KMS-11 (cell line): Measurements from ENCODE around the gene ZNF22.

Experiments used
- H2AFZ ChIP-seq: fragments of 200-600 bp; sonication (generic); 2 replicates; pipeline ENCODE4 v1.6.1; 2016; ENCODE audit warnings: antibody characterized with exemption, mixed run types, low read depth
- H3K27ac ChIP-seq: fragments of 200-600 bp; sonication (generic); 2 replicates; pipeline ENCODE4 v1.6.1; 2016; ENCODE audit warnings: mild to moderate bottlenecking, mixed run types
- H3K27me3 ChIP-seq: fragments of 200-600 bp; sonication (generic); 2 replicates; pipeline ENCODE4 v1.6.1; 2017; ENCODE audit warnings: mild to moderate bottlenecking, low read depth, mixed run types, moderate library complexity; ENCODE audit not compliant: insufficient read depth
- H3K36me3 ChIP-seq: fragments of 200-600 bp; sonication (generic); 2 replicates; pipeline ENCODE4 v1.6.1; 2017; ENCODE audit warnings: mild to moderate bottlenecking, mixed run types; ENCODE audit not compliant: insufficient read depth
- H3K4me1 ChIP-seq: fragments of 200-600 bp; sonication (generic); 2 replicates; pipeline ENCODE4 v1.6.1; 2016; ENCODE audit warnings: mild to moderate bottlenecking, low read depth, mixed run types; ENCODE audit not compliant: poor library complexity, severe bottlenecking
- H3K4me2 ChIP-seq: fragments of 200-600 bp; sonication (generic); 2 replicates; pipeline ENCODE4 v1.7.0; 2016; ENCODE audit warnings: mild to moderate bottlenecking, mixed run types
- H3K4me3 ChIP-seq: fragments of 200-600 bp; sonication (generic); IDR thresholded peaks from 2 replicates; pipeline ENCODE4 v1.6.1; 2017; ENCODE audit warnings: low read depth, low read length, mixed read lengths; ENCODE audit not compliant: insufficient read depth
- H3K79me2 ChIP-seq: fragments of 200-600 bp; sonication (generic); 2 replicates; pipeline ENCODE4 v1.6.1; 2016; ENCODE audit warnings: low read depth, mixed run types; ENCODE audit not compliant: insufficient read depth
- H3K9ac ChIP-seq: fragments of 200-600 bp; sonication (generic); 2 replicates; pipeline ENCODE4 v1.6.1; 2016; ENCODE audit warnings: mild to moderate bottlenecking, mixed run types
- H4K20me1 ChIP-seq: fragments of 200-600 bp; sonication (generic); 2 replicates; pipeline ENCODE4 v1.6.1; 2016; ENCODE audit warnings: mild to moderate bottlenecking, mixed run types; ENCODE audit not compliant: insufficient read depth
- TF ChIP-seq, protein P1 (sequence below): fragments of 200-600 bp; sonication (generic); conservative IDR thresholded peaks from 2 replicates; pipeline ENCODE4 v1.6.1; 2017; ENCODE audit warnings: low read depth, mild to moderate bottlenecking, antibody characterized with exemption, low read length, moderate library complexity, mixed read lengths

ZNF22 gene

DNA sequence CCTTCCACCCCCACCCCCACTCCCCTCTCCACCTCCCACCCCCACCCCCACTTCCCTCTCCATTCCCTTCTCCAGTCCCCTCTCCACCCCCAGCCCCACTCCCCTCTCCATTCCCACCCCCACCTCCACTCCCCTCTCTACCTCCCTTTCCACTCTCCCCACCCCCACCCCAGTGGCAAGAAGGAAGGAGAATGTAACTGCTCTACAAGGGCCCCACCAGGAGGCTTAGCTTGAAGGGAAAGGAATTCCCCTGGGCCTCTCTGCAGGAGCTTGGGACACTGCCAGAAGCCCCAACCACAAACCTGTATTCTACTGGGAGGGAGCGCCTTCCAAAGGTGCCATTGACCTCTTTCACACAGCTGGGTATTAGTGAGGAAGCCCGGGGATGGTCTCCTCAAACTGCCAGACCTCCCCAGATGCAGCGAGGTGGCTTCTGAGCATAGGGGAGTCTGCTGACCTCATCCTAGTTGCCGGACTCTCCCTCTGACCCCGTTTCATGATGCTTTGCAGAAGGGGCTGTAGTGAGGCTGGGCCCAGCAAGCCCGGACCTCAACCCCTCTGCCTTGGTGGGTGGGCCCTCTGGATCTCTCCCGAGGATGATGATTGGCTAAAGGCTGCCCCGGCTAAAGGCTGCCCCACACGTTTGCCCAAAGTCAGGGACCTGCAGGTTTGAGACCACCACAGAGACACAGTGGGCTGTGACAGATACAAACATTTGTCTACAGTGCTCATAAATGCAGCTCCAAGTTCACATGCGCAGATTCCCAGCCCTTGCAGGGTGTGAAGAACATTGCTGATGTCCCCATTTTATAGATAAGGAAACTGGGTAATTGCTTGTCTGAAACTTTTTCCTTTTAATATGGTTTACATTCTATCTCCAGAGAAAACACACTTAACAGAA lies 25.0 kb upstream of the ZNF22 start:
- Histone ChIP-seq H3K4me3 (no peak overlapping the region), H3K79me2 (peaks cover 53% of the 10 kb centered on the region), H3K27me3 (no peaks in the 10 kb centered on the region), H3K27ac (peak overlapping the region; percentile 57), H4K20me1 (no peaks in the 10 kb centered on the region), H3K4me1 (peaks cover 89% of the 10 kb centered on the region), H3K4me2 (peak overlapping the region; percentile 91), H3K9ac (peak overlapping the region; percentile 60), H2AFZ (no peak overlapping the region), H3K36me3 (0 out of 2 replicates have a peak, but pooled peaks cover 4% of the 10 kb centered on the region)
- TF ChIP-seq, protein P1, sequence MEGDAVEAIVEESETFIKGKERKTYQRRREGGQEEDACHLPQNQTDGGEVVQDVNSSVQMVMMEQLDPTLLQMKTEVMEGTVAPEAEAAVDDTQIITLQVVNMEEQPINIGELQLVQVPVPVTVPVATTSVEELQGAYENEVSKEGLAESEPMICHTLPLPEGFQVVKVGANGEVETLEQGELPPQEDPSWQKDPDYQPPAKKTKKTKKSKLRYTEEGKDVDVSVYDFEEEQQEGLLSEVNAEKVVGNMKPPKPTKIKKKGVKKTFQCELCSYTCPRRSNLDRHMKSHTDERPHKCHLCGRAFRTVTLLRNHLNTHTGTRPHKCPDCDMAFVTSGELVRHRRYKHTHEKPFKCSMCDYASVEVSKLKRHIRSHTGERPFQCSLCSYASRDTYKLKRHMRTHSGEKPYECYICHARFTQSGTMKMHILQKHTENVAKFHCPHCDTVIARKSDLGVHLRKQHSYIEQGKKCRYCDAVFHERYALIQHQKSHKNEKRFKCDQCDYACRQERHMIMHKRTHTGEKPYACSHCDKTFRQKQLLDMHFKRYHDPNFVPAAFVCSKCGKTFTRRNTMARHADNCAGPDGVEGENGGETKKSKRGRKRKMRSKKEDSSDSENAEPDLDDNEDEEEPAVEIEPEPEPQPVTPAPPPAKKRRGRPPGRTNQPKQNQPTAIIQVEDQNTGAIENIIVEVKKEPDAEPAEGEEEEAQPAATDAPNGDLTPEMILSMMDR: no peak

DNA sequence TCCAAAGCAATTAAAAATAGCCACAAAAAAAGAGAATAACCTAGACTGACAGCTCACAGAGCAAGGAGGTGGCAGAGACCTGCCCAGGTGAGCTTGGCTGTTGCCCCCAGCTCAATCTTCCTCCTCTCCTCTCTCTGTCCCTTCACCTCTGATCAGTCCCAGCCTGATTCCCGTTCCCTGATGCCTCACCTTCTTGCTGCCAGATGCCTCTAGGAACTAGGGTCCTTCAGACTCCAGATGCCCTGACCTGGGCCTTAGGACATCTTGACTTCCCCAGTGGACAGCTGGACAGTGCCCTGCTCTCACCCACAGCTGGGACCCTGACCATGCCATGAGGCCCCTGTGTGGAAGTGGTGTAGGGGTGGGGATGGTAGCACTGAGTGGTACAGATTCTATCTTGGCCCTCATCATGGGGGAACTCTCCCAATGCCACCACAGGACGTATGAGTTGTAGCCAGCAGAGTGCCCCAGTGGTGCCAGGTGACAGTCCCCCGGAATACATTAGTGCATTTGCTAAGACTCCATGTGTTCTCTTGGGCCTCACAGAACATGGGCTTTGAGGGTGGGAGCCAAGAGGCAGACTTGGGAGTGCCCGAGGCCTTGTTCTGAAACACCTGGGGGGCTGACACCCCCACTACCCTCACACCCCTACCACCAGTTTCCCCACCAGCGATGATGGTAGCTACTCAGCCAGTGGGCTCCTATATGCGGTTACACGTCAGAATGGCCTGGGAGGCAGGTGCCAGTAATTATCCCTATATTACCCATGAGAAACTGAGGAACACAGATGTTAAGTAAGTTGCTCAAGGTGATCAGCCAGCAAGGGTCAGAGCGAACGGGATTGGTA lies 24.1 kb upstream of the ZNF22 start:
- H2AFZ ChIP-seq: no peak overlapping the region
- H3K9ac ChIP-seq: peak overlapping the region; percentile 60
- peaks cover 89% of the 10 kb centered on the region for H3K4me1 ChIP-seq
- no peak overlapping the region for H3K4me3 ChIP-seq
- no peaks in the 10 kb centered on the region for H3K27me3 ChIP-seq
- peak overlapping the region; percentile 91 for H3K4me2 ChIP-seq
- 0 out of 2 replicates have a peak, but pooled peaks cover 3% of the 10 kb centered on the region for H3K36me3 ChIP-seq
- TF ChIP-seq, protein P1: no peak
- peaks cover 52% of the 10 kb centered on the region for H3K79me2 ChIP-seq
- H4K20me1 ChIP-seq: no peaks in the 10 kb centered on the region
- H3K27ac ChIP-seq: peak overlapping the region; percentile 57

DNA sequence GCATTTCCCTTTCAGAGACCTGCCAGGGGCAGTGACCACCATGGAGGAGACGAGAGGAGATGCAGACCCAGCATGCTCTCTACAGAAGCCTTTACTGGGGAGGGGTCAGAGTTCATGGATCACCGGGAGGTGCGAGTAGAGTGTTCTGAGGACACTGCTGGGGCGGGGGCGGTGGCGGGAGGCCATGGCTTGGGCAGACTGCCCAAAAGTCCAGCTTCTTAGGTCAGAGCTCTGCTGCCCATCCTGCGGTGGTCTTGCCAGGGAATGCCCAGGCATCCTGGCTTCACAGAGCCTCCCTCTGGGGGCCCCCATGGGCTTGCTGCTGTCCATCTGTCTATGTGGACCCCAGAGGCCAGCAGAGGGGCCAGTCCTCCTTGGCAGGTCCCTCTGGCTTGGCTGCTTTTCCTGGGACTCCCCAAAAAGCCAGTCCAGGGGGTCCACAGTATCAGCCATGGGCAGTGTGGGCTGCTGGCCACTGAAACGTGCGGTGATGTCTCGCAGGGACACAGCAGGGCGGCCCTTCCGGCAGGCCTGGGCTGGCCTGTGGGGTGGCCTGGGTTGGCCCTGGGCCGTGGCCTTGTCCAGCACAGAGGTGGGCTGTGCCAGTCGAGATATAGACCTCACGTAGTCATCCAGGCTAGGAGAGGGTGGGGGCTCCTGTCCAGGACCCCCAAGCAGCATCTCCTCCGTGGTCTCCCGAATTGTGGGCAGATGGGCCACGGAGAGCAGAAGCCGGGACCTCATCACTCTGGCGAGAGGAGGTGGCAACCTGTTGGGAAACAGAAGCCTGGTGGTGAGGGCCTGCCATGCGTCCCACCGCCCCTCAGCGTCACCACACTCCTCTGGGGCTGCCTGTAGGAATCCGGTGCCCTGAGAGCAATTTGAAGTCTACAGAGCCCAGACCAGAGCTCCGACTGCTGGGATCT lies 23.2 kb upstream of the ZNF22 start:
- TF ChIP-seq, protein P1: no peak
- Histone ChIP-seq H2AFZ (no peak overlapping the region), H3K4me2 (peak overlapping the region; percentile 91), H3K9ac (peak overlapping the region; percentile 60), H4K20me1 (no peaks in the 10 kb centered on the region), H3K4me3 (no peak overlapping the region), H3K36me3 (0 out of 2 replicates have a peak, but pooled peaks cover 3% of the 10 kb centered on the region), H3K4me1 (peaks cover 79% of the 10 kb centered on the region), H3K27ac (peak overlapping the region; percentile 57), H3K79me2 (peaks cover 42% of the 10 kb centered on the region), H3K27me3 (no peaks in the 10 kb centered on the region)

DNA sequence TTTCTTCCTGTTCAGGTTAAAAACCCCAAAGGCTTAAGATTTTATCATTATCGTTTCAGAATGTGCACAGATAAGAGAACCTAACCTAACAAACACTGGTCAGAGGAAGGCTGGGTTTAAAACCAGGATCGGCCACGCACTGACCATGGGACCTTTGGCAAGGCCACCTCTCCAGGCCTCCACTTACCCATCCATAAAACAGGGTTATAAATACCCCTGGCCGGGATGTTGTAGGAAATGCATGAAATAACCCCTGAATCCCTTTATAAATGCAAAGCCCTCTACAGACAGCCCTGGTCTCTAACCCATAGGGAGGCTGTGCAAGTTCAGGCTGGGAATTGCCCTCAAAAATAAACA lies 22.5 kb upstream of the ZNF22 start:
- H2AFZ ChIP-seq: no peak overlapping the region
- peaks cover 72% of the 10 kb centered on the region for H3K4me1 ChIP-seq
- H3K27ac ChIP-seq: peak overlapping the region; percentile 57
- H3K4me2 ChIP-seq: peak overlapping the region; percentile 91
- TF ChIP-seq, protein P1: no peak
- no peak overlapping the region for H3K4me3 ChIP-seq
- no peaks in the 10 kb centered on the region for H3K27me3 ChIP-seq
- peak overlapping the region; percentile 60 for H3K9ac ChIP-seq
- 0 out of 2 replicates have a peak, but pooled peaks cover 3% of the 10 kb centered on the region for H3K36me3 ChIP-seq
- H4K20me1 ChIP-seq: no peaks in the 10 kb centered on the region
- peaks cover 41% of the 10 kb centered on the region for H3K79me2 ChIP-seq
